G401.6 (cell line): ENCODE measurements around the gene SHISA6.

Experiments used
- FAIRE-seq: peaks from 2 replicates; lab custom pipeline; 2012; peaks lifted over from hg19 to GRCh38; lab: Jason Lieb, UNC

SHISA6 gene

DNA sequence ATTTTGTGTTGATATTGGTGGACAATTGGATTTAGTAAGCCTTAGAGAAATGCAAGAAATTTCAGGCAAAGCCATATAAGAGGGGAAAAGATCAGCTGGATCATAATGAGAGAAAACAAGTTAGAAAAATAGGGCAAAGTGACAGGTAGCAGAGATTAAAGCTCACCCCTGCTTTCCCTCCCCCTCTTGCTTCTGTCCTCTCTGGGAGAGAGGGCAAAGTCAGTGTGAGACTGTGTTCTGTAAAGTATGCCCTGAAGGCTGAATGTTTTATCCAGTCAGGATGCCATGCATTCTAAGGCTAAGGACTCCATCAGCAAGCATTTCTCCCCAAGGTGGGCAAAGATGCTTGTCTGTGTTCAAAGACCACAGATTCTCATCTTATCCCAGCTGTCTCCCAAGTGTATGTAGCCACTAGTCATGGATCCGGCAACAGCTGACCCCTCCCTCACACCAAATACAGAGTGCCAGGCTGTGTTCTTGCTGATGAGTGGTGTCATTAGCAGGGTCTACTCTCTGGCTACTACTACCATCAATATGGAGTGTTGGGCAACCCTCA lies 221.1 kb downstream of the SHISA6 start:
- FAIRE-seq, result no peak

GRCh38 chr17:11467639-11468038 lies 226.6 kb downstream of the SHISA6 start:
- FAIRE-seq, result no peak

GRCh38 chr17:11485336-11486100 lies 244.5 kb downstream of the SHISA6 start:
- FAIRE-seq, result no peak

DNA sequence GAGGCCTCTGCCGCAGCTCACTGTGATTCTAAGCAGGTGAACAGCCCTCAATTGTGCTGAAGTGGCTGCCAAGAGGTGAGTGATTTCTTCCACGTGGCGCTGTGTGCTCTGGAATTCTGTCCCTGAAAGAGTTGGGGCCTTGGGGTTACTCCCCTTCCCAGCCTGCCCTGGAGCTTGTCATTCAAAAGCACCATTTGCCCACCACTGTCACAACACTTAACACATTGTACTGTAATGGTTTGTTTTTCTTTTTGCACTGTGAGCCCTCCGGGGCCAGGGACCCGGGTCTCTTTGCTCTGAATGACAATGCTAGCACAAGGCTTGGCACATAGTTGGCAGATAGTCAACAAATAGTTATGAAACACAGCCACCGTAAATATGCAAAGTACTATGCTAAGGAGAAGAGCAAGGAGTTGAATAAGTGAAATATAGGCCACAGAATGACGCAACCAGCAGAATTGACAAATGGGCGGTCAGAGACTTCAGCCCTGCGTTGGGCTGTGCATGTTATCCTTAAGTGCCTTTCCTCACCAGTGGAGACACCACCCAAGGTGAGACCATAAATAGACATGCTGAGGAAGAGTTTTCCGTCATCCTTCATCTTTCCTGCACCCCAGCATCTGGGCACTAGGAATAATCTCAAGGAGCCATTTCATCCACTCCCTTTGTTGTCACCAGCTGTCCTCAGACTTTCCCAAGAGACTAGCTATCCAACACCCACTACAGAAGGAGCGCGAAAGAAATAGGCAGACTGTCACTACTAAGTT lies 245.3 kb downstream of the SHISA6 start:
- no peak for FAIRE-seq

DNA sequence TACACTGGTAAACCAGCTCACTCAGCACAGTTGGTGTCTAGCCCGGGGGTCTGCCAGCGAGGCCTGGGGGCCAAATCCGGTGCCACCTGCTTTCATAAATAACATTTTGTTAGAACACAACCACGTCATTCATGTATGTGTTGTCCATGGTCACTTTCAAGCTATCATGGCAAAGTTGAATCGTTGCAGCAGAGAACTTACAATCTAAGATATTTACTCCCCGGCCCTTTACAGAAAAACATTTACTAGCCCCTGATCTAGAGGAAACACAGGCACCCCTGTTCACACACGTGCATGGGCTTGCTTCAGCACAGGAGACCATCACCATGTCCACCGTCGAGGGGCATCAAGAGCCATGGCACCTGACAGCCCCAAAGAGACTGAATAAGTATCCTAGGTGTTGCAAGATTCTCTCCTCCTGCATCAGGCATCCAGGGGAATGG lies 245.9 kb downstream of the SHISA6 start:
- FAIRE-seq, result no peak

- no peak for FAIRE-seq
Measured at GRCh38 chr17:11487469-11487868, 246.5 kb downstream of the SHISA6 start.

DNA sequence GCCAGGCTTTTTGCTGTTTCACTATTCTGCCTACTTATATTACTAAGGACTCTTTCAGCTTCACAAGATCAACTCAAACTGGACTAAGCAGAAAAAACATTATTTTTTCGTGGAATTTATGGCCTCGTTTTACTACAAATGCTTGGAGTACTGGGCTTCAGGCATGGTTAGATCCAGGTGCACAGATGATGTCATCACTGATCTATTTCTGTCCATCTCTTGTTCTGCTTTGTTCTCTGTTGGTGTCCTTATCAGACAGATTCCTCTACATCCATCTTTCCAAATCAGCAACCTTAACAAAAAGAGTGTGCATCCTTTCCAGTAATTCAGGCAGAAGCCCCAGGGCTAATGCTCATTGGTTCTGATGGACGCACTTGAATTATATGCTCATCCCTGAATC lies 247.4 kb downstream of the SHISA6 start:
- FAIRE-seq, result no peak

GRCh38 chr17:11490171-11490755 lies 249.2 kb downstream of the SHISA6 start:
- FAIRE-seq, result no peak

GRCh38 chr17:11492511-11492910 lies 251.5 kb downstream of the SHISA6 start:
- no peak for FAIRE-seq

- FAIRE-seq, result no peak
Measured at GRCh38 chr17:11493936-11494335, 252.9 kb downstream of the SHISA6 start.

DNA sequence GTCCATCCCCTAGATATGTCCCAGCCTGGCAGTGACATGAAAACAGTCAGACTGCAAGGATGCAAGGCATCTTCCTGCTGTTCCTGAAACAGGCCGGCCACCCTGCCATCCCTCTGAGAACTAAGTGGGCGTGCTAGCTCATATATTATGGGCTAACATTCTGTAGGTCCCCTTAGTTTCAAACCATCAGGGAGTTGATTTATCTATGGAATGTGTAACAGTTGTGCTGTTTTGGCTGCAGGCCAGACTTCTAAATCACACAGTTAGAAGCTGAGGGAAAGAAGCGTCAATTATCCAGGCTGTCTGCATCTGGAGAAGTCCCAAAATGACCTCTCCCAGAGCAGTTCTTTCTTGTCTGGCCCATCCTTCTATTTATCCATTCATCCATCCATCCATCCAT lies 254.6 kb downstream of the SHISA6 start:
- no peak for FAIRE-seq

DNA sequence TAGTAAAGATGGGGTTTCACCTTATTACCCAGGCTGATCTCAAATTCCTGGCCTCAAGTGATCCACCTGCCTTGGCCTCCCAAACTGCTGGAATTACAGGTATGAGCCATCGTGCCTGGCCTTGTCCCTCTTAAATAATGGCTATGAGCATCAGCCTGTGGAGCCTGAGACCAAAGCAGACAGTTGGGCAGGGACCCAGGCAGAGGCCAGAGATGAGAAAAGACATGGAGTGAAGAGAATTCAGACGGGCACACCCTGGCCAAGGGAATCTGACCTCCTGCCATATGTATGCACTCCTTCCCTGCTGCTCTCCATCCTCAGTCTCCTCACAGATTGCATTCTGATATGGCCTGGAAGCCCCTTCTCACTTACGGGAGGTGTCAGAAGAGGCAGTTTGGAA lies 258.9 kb downstream of the SHISA6 start:
- FAIRE-seq, result no peak

DNA sequence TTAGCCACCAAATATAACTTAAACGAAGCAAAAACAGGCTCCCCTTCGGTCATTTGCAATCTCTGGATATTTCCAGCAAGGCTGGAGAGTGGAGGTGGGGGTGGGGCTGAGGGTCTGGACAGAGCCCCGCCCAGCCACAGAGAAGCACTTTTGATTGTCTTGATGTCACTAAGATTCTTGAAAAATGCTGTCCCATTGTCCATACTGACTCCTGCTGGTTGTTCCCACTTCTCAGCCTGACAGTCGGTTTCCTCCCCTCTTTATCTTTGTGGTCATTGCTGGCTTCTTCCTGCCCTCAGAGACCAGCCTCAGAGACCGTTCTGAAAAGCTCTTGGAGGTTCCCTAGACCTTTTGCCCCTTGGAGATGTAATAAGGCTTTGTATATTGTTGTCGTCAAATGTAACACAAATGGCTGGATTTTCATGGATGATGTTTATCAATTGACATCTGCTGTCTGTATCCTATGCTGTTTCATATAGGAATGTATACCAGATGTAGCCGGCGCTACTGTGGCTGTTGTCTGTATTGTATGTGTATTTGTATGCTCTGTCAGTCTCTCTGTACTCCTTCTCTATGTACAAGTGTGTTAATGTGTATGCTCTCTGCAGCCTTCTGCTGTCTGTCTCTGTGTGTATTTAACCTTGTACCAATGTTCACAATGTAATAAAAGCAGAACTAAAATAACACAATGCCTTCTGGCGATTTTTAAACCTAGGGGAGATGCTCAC lies 262.5 kb downstream of the SHISA6 start:
- no peak for FAIRE-seq

DNA sequence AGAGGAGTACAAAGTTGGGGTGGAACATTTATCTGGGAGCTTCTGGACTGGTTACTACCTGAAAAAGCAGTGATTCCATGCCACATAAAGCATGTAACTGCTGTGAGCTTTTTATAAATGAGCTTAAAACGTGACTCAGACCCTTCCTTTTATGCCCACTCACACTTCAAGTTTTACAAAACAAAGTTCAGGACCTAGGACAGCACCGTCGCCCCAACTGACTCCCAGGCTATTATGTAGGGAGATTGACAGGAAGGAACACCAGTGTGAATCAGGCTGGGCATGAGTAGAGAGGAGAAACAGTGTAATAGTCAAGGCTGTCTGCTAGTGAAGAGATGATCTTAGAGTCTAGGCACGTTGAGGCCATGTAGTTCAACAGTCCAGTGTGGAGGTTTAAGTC lies 265.6 kb downstream of the SHISA6 start:
- no peak for FAIRE-seq

DNA sequence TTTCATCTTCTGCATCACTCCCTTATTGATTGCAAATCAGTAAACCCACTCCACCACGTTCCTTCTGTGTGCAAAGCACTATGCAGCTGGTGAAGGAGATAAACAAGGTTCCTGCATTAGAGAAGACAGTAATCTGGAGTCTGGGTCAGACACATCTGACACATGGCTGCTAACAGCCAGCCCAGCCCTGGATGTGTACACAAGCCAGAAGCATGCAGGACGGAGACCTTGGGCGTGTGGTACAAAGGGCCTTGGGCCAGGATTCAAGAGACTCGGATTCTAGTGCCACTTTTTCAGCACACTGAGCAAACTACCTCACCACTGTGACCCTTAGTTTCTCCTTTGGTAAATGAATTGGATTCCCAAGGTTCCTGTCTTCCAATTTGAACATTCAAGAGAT lies 270.7 kb downstream of the SHISA6 start:
- no peak for FAIRE-seq

DNA sequence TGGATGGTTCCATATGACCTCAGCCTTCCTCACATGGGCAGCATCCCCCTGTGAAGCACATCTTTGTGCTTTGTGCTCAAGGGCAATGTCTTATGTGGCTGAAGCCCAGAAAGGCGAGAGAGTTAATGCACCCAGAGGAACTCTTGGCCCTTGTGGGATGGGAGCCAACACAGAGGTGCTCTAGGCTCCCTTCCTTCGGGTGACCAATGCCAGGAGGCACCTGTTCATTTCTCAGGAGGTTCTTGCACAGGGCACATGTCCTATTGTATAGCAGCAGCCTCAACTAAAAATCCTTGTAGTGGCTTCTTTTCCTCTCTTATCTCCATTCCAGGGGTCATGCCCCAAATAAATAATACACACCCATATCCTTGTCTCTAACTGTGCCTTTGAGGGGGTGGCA lies 273.6 kb downstream of the SHISA6 start:
- FAIRE-seq, result no peak

DNA sequence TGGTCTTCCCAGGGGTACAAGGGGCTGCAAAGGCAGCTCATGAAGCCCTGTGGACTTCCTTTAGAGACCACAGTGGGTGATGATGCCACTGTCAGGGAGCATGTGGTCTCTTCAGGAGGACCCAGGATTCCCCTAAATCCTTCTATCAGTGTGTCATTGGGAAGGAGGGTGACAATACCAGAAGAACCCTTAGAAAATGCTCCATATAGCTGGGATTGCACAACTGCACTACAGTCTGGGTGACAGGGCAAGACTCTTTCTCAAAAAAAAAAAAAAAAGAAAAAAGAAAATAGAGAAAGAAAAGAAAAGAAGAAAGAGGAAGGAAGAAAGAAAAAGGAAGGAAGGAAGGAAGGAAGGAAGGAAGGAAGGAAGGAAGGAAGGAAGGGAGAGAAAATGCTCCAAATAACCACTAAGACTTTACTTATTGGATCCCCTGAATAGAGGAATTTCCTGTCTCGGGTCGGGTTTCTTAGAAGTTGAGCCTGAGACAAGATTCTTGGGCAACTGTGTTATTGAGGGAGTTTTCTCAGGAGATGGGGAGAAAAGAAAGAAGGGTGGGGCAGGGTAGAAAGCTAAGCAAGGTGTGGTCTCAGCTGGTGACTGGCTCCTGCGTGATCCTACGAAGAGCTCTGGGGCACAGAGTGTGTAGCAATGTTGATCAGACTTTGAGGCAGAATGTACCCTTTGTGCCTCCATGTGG lies 274.1 kb downstream of the SHISA6 start:
- no peak for FAIRE-seq

DNA sequence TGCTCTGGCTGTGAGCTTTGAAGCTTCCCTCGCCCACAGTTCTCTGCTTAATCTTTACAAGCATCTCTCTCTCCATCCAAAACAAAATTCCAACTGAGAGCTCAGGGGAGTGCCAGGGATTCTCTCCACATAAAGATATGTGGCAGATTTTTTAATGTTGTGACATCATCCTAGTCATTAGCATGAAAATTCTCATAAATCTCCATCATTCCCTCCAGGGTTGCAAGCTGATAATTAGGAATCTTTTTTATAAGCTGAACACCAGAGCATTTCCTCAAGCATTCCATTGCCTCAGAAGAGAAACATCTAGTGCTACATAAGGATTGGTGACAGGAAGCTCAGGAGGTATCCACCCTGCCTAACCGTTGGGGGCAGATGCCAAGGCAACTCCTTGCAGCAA lies 274.9 kb downstream of the SHISA6 start:
- no peak for FAIRE-seq

- no peak for FAIRE-seq
Measured at GRCh38 chr17:11535231-11535630, 294.2 kb downstream of the SHISA6 start.

- FAIRE-seq, result no peak
Measured at GRCh38 chr17:11538366-11538765, 297.4 kb downstream of the SHISA6 start.

DNA sequence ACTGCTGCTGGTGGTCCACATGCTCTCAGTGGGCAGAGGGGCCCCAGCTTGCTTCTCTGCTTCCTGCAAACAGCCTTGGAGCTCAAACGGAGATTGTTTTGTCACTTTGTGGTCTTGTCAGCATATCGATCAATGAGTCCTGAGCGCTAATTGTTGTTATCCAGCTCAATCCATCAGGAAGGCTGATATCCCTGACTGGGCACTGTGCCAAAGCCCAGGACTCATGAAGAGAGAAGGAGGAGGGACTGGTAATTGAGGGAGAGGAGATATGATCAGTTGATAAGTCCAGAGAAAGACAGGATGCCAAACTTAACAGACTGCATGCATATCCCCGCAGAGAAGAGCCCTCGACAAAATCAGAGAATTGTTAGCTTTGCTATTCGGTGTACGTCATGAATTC lies 298.6 kb downstream of the SHISA6 start:
- FAIRE-seq, result no peak

DNA sequence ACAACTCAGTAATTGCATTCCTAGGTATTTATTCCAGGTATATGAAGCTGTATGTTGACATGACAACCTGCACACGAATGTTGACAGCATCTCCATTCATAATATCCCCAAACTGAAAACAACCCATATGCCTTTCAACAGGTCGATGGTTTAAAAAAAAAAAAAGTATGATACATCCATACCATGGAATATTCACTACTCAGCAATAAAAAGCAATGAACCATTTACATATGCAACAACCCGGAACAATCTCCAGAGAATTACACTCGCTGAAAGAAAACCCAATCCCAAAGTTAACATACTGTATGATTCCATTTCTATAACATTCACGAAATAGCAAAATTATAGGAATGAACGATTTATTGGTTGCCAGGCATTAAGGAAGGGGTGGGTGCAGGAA lies 304.0 kb downstream of the SHISA6 start:
- no peak for FAIRE-seq
